Glomerular visceral epithelial cell (primary cell): ENCODE data around the gene ANAPC1.
A peak's percentile ranks its signal among the peaks of the same experiment; 100 is the strongest.
"Not testable (repeated sequence)": the region's sequence is repeated elsewhere in the genome, so short reads cannot be mapped to it uniquely, and the experiment has no call there.

Source experiments
- DNase-seq: peaks from one replicate; pipeline ENCODE4 v3.0.0-alpha.2; 2016; ENCODE audit errors: extremely low spot score

Gene ANAPC1

DNA sequence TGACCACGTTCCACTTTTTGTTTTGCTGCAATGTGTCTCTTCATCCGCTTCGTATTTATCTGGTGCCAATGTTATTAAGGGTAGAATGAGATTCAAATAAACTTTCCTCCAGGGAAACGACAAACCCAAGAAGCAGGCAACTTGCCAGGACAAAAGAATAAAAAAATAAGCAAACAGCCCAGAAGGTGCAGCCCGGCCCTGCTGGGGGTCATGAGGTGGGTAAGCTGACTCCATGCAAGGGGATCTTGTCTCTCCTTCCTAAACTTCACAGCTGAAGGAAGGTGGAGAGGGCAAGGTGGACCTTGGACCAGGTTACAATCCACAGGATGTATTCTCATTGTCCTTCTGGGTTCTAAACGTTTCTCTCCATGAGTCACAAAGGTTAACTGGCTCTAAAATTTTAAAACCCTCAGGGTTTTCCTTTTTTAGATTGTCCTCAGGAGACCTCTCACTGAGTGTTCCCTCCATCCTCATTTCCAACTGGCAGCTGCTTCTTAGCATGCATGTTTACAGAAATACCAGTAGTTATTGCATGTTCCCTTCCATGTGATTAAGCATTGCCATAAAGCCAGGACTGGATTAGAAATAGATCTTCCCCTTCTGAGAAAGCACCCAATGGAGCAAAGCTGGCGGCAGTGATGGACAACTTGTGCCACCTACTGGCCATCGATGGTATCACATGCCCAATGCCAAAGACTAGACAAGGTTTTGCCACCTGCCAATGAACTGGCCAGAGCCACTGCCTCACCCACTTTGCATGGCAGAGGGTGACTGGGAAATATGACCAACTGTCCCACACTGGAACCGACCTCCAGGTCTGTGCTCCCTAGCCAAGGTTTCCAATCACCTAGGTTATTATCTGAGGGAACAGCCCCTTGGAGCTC, 147.9 kb downstream of the ANAPC1 start:
- DNase-seq: peak; percentile 35

DNA sequence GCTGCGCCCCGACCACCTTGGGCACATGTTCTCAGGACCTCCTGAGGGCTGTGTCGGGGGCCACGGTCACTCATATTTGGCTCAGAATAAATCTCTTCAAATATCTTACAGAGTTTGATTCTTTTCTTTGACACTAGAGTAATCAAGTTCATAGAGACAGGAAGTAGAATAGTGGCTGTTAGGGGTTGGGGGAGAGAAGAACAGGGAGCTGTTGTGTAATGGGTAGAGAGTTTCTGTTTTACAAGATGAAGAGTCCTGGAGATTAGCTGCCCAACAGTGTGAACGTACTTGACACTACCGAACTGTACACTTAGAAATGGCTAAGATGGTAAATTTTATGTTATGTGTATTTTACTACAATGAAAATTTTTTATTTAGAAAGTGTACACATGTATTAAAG, 148.6 kb downstream of the ANAPC1 start:
- DNase-seq: not testable (repeated sequence)

DNA sequence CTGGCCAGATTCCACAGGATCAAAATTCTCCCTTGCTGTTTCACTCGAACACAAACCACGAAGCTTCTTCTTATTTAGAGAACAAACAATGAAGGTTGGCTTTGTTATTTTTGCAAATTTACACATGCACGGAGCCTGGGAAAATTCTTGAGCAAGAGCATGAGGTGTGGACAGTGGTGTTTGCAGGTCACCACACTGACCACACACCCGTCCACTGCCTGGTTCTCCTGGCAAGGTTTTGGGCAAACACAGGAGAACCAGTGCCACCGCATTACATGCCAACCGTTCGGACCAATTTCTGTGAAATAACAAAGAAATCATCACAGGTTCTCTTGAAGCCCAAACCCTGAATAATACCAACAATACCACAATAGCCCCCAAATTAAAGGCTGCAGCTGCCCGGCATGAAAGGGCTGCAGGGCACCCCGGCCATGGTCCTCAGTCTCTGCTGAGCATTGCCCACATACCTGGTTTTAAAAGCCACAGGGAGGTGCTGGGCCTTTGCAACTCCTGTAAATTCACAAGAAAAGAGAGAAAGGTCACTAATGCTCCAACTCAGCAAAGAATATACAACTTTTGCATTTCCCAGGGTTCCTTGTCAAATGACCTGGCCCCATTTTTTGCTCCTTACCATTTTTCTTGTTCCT, 154.1 kb downstream of the ANAPC1 start:
- DNase-seq: not testable (repeated sequence)

DNA sequence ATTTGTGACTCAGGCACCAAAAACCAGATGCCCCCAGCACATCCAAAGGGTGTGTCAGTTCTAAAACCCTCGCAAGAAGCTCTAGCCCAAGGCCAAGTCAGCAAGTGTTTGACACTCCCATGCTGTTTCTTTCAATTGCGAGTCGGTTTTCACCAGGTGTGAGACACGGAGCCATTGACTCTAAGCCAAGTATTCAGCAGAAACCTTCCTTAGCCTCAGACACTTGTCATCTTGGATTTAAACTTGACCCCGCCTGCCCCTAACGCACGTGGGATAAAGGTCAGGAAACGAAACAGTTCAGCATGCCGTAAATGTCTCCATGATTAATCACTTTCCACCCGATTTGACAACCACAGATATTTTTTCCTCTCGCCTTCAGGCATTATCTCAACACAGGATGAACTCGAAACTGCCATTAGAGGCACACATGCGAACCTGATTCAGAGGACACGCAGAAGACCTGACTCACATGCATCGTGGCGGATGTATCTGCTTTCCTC, 156.3 kb downstream of the ANAPC1 start:
- DNase-seq: peak; percentile 65

DNA sequence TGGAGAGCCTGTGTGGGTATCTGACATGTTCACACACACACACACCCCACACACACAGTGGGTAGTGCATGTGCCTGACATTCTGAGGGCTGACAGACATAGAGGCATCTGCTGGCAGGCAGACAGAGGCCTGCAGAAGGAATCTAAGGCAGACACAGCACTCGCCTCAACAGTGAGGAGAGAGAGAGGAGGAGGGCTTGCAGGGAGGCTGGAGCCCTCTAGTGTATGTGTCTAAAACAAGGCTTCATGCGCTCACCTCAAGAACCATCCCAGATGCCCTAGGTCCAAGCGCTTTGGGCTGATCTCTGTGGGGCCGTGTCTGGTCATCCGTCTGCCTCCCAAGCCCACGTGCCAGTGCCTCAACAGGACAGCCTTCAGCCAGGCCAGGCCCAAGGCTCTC, 158.3 kb downstream of the ANAPC1 start:
- not testable (repeated sequence) for DNase-seq

DNA sequence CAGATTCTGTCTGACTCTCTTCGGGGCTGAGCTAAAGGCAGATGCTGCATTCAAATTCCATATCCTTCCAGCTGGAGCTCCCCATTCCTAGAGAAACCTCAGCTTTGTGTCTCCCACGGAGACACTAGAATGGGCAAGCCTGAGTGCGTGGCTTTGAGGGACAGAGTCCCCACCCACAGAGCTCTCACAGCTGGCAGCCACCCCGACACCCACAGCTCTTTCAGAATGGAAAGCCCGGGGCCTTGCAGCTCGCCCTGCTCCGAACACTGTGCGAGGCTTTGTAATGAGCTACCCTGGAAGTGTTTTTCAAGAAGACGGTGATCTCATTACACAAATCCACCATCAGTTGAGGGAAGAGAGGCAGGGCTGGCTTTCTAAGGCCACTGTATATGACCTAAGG, 164.4 kb downstream of the ANAPC1 start:
- not testable (repeated sequence) for DNase-seq
